Fibroblast of lung (primary cell): ENCODE results near the gene LRRC46. TPM values are rescaled to one million over a fixed set of nuclear protein-coding genes. Genes with fewer than 3 reads are reported as not detected.

Experiments
- DNase-seq, 2 donors: peaks; one replicate each; pipeline versions ENCODE4 v3.0.0 to v3.0.0-alpha.2; 2010; ENCODE audit warnings: low read depth in 2 of 2
- H2AFZ ChIP-seq: 2 replicates; pipeline ENCODE4 v1.5.1; 2012; ENCODE audit warnings: low read length, control low read depth, inconsistent platforms
- H3K27ac ChIP-seq: 2 replicates; pipeline ENCODE4 v1.5.1; 2011; ENCODE audit warnings: low read length, control low read depth; ENCODE audit not compliant: insufficient read depth
- H3K27me3 ChIP-seq: 2 replicates; pipeline ENCODE4 v1.5.1; 2011; ENCODE audit warnings: mild to moderate bottlenecking, low read length; ENCODE audit not compliant: control insufficient read depth, insufficient read depth
- H3K36me3 ChIP-seq: 2 replicates; pipeline ENCODE4 v1.5.1; 2011; ENCODE audit warnings: low read length; ENCODE audit not compliant: control insufficient read depth, insufficient read depth
- H3K4me1 ChIP-seq: 2 replicates; pipeline ENCODE4 v1.5.1; 2011; ENCODE audit warnings: low read length; ENCODE audit not compliant: control insufficient read depth, insufficient read depth; ENCODE audit errors: extremely low read depth
- H3K4me2 ChIP-seq: 2 replicates; pipeline ENCODE4 v1.5.1; 2011; ENCODE audit warnings: low read length, control low read depth; ENCODE audit not compliant: insufficient read depth; ENCODE audit errors: extremely low read depth
- H3K4me3 ChIP-seq, 4 experiments: fragments of 200-600 bp in 1 of 4; sonication (generic) in 1 of 4; replicated peaks in 1 of 4; 2 replicates each; pipeline ENCODE4 v1.5.1; 2011 to 2016; ENCODE audit warnings: low read length in 4 of 4, low read depth in 3 of 4, mild to moderate bottlenecking in 3 of 4, control low read depth in 2 of 4, inconsistent platforms in 1 of 4, mixed read lengths in 1 of 4; ENCODE audit not compliant: insufficient read depth in 1 of 4; ENCODE audit errors: control extremely low read depth in 1 of 4
- H3K79me2 ChIP-seq: 2 replicates; pipeline ENCODE4 v1.5.1; 2012; ENCODE audit warnings: mild to moderate bottlenecking, low read length, inconsistent platforms; ENCODE audit not compliant: control insufficient read depth, insufficient read depth
- H3K9ac ChIP-seq: 2 replicates; pipeline ENCODE4 v1.5.1; 2011; ENCODE audit warnings: mild to moderate bottlenecking, low read length, control low read depth; ENCODE audit not compliant: insufficient read depth
- H3K9me3 ChIP-seq: 2 replicates; pipeline ENCODE4 v1.5.1; 2012; ENCODE audit warnings: low read depth, low read length; ENCODE audit not compliant: control insufficient read depth, insufficient read depth
- H4K20me1 ChIP-seq: 2 replicates; pipeline ENCODE4 v1.5.1; 2011; ENCODE audit warnings: low read length; ENCODE audit not compliant: control insufficient read depth, insufficient read depth; ENCODE audit errors: extremely low read depth
- CTCF ChIP-seq, 2 donors: IDR thresholded peaks in 1 of 2; conservative IDR thresholded peaks in 1 of 2; 1 replicate in 1 of 2; 2 replicates in 1 of 2; pipeline ENCODE4 v1.5.1; 2011 to 2012; ENCODE audit warnings: low read length in 2 of 2, control low read depth in 1 of 2, inconsistent platforms in 1 of 2, low read depth in 1 of 2, mild to moderate bottlenecking in 1 of 2
- EZH2 ChIP-seq: IDR thresholded peaks from 2 replicates; pipeline ENCODE4 v1.5.1; 2012; ENCODE audit warnings: low read length, control low read depth, mild to moderate bottlenecking; ENCODE audit errors: missing control alignments
- polyA plus RNA-seq, 2 donors: library from polyadenylated mRNA; depleted of rRNA in 1 of 2; stranded (reverse) in 1 of 2; unstranded in 1 of 2; fragments of >200 nt; gene quantifications; 2 replicates each; pipeline ENCODE4 v1.2.1, GENCODE V29; 2011 to 2012; ENCODE audit warnings: missing spikeins in 1 of 2
- total RNA-seq: library from RNA; depleted of rRNA; stranded (reverse); fragments of >200 nt; gene quantifications from 2 replicates; pipeline ENCODE4 v1.2.1, GENCODE V29; 2014

LRRC46 gene
- total and polyA plus RNA-seq, 2 donors (not counting 1 experiment from before 2014, with no cell fraction given): under 0.01 to 0.19 TPM

DNA sequence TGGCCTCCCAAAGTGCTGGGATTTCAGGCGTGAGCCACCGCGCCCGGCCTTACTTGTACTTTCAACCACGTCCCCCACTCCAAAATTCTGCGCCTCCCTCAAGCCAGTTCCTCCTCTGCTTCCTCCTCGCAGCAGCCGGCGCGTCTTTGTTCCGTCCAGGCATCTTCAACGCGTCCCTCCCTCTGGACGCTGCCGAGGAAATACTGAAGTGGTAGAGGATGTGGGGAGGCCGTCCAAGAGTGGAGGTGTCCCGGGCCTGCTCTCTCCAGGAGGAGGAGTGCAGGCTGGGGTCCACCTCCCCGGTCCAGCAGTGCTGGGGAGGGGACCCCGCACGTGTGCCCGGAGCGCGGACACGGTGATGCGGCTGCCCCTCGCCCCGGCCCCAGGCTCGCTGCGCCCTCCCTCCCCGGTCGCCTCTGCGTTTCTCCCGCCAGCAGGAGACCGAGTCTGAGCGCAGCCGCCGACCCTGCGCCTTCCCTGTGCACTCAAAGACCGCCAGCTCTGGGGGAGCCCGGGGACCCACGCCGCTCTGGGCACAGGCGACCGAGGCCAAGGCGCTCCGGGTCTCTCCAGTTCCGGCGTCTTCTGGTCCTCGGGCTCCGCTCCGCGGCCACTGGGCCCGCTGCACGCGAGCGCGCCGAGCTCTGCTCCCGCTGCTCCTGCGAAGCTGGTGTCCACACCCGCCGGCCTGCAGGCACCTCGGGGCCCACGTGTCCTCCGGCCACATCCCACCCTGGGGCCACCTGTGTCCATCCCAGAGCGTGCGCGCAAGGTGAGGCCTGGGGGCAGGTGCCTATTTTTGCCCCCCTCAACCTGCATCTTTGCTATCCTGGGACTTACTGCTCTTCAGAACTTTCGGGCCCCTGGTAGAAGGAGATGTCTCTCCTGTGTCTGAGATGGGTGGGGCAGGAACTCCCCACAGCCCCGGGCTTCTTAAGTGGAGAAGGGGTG lies 41.6 kb upstream of the LRRC46 start:
- Histone ChIP-seq H3K9me3 (no peaks in the 10 kb centered on the region), H3K79me2 (no peaks in the 10 kb centered on the region), H3K27ac (no peak overlapping the region), H3K4me3 (peak overlapping the region in 1 of 4 experiments; percentile 45), H3K36me3 (no peaks in the 10 kb centered on the region), H3K27me3 (peaks cover 30% of the 10 kb centered on the region), H2AFZ (no peak overlapping the region), H3K9ac (no peak overlapping the region), H3K4me2 (peak overlapping the region; percentile 48), H4K20me1 (no peaks in the 10 kb centered on the region), H3K4me1 (no peaks in the 10 kb centered on the region)
- TF ChIP-seq EZH2 (peak; percentile 27), CTCF (conservative IDR thresholded peaks at IDR 0.05 in 1 of 2, IDR thresholded peaks at IDR 0.05 in 1 of 2; ENCODE audit: low read depth in 1 of 2, low read length in 2 of 2) (peak; percentile 45 to 54)
- peak; percentile 36 to 44 for DNase-seq

DNA sequence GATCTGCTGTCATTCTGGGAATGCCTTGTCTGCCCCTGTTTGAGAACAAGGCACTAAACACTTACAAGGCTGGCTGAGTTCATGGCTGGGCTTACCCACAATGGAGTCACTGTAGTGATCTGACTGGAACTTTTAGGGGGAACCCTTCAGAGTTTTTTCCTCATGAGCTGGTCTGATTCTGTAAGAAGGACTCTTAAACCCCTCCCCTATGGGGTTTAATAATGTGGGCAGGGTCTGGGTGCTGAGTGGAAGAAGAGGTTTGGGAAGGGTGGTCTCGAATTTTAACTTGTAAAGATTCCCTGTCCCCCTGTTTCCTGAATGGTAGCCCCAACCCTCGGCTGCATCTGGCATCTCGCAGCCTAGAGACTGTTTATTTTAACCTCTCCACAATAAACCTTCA lies 40.4 kb upstream of the LRRC46 start:
- H3K9ac ChIP-seq: no peak overlapping the region
- H4K20me1 ChIP-seq: no peaks in the 10 kb centered on the region
- no peak overlapping the region for H2AFZ ChIP-seq
- no peak overlapping the region for H3K4me2 ChIP-seq
- H3K79me2 ChIP-seq: no peaks in the 10 kb centered on the region
- no peak for DNase-seq
- TF ChIP-seq CTCF (conservative IDR thresholded peaks at IDR 0.05 in 1 of 2, IDR thresholded peaks at IDR 0.05 in 1 of 2; ENCODE audit: low read depth in 1 of 2, low read length in 2 of 2) (no peak), EZH2 (no peak)
- no peak overlapping the region for H3K27ac ChIP-seq
- H3K27me3 ChIP-seq: peaks cover 27% of the 10 kb centered on the region
- no peaks in the 10 kb centered on the region for H3K9me3 ChIP-seq
- H3K4me1 ChIP-seq: no peaks in the 10 kb centered on the region
- H3K36me3 ChIP-seq: no peaks in the 10 kb centered on the region
- no peak overlapping the region for H3K4me3 ChIP-seq

GRCh38 chr17:47792457-47792856 lies 39.0 kb upstream of the LRRC46 start:
- H3K27me3 ChIP-seq: peaks cover 27% of the 10 kb centered on the region
- no peaks in the 10 kb centered on the region for H3K9me3 ChIP-seq
- H3K36me3 ChIP-seq: no peaks in the 10 kb centered on the region
- no peaks in the 10 kb centered on the region for H4K20me1 ChIP-seq
- no peak overlapping the region for H3K9ac ChIP-seq
- H3K4me1 ChIP-seq: no peaks in the 10 kb centered on the region
- no peak for DNase-seq
- TF ChIP-seq EZH2: no peak
- TF ChIP-seq CTCF (conservative IDR thresholded peaks at IDR 0.05 in 1 of 2, IDR thresholded peaks at IDR 0.05 in 1 of 2; ENCODE audit: low read depth in 1 of 2, low read length in 2 of 2): no peak
- no peak overlapping the region for H3K4me3 ChIP-seq
- H3K4me2 ChIP-seq: no peak overlapping the region
- no peaks in the 10 kb centered on the region for H3K79me2 ChIP-seq
- H2AFZ ChIP-seq: no peak overlapping the region
- no peak overlapping the region for H3K27ac ChIP-seq
